ENCODE results near the gene ACVR1B.

The ACVR1B gene

GRCh38 chr12:51972849-51973273 is 21.4 kb downstream of the ACVR1B start:
- H3K27ac ChIP-seq: no peak overlapping the region
- TF ChIP-seq, protein P1, sequence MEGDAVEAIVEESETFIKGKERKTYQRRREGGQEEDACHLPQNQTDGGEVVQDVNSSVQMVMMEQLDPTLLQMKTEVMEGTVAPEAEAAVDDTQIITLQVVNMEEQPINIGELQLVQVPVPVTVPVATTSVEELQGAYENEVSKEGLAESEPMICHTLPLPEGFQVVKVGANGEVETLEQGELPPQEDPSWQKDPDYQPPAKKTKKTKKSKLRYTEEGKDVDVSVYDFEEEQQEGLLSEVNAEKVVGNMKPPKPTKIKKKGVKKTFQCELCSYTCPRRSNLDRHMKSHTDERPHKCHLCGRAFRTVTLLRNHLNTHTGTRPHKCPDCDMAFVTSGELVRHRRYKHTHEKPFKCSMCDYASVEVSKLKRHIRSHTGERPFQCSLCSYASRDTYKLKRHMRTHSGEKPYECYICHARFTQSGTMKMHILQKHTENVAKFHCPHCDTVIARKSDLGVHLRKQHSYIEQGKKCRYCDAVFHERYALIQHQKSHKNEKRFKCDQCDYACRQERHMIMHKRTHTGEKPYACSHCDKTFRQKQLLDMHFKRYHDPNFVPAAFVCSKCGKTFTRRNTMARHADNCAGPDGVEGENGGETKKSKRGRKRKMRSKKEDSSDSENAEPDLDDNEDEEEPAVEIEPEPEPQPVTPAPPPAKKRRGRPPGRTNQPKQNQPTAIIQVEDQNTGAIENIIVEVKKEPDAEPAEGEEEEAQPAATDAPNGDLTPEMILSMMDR (conservative IDR thresholded peaks at IDR 0.05): no peak

- TF ChIP-seq, protein P1 (conservative IDR thresholded peaks at IDR 0.05): no peak
- H3K27ac ChIP-seq: no peak overlapping the region
Observed at GRCh38 chr12:51973560-51973959, 22.1 kb downstream of the ACVR1B start.

GRCh38 chr12:51974646-51975045 is 23.1 kb downstream of the ACVR1B start:
- H3K27ac ChIP-seq: no peak overlapping the region
- TF ChIP-seq, protein P1 (conservative IDR thresholded peaks at IDR 0.05): no peak

GRCh38 chr12:51975196-51975595 is 23.7 kb downstream of the ACVR1B start:
- TF ChIP-seq, protein P1 (conservative IDR thresholded peaks at IDR 0.05): no peak
- no peak overlapping the region for H3K27ac ChIP-seq

GRCh38 chr12:51976376-51977160 is 25.1 kb downstream of the ACVR1B start:
- TF ChIP-seq, protein P1 (conservative IDR thresholded peaks at IDR 0.05): no peak
- no peak overlapping the region for H3K27ac ChIP-seq

- no peak overlapping the region for H3K27ac ChIP-seq
Observed at GRCh38 chr12:51977320-51977753, 25.8 kb downstream of the ACVR1B start.

DNA sequence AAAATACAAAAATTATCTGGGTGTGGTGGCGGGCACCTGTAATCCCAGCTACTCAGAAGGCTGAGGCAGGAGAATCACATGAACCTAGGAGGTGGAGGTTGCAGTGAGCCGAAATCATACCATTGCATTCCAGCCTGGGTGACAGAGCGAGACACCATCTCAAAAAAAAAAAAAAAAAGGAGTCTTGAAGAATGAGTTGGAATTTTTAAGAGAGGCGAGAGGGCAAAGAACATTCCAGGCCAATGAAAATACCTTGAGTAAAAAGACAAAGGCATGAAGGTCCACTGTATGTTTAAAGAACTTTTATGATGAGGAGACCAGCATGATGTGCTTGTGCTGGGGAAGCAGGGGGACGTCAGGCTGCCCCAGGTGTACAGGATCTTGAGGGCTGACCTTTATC is 27.8 kb downstream of the ACVR1B start:
- H3K27ac ChIP-seq: peak overlapping the region; percentile 15

More at GRCh38 chr12:51977320-51977753, 25.8 kb downstream of the ACVR1B start:
- TF ChIP-seq, protein P1 (conservative IDR thresholded peaks at IDR 0.05): no peak
